Loucy (cell line): ENCODE measurements around the gene SBF2.

Experiments
- EZH2phosphoT487 ChIP-seq: fragments of 200-600 bp; IDR thresholded peaks from 2 replicates; pipeline ENCODE4 v1.6.1; 2018; ENCODE audit warnings: antibody characterized with exemption, mild to moderate bottlenecking, moderate library complexity, borderline replicate concordance
- TF ChIP-seq, protein P1 (sequence below): fragments of 200-600 bp; sonication (generic); conservative IDR thresholded peaks from 2 replicates; pipeline ENCODE4 v1.5.1; 2014; ENCODE audit warnings: mild to moderate bottlenecking, antibody characterized with exemption, low read length

DNA sequence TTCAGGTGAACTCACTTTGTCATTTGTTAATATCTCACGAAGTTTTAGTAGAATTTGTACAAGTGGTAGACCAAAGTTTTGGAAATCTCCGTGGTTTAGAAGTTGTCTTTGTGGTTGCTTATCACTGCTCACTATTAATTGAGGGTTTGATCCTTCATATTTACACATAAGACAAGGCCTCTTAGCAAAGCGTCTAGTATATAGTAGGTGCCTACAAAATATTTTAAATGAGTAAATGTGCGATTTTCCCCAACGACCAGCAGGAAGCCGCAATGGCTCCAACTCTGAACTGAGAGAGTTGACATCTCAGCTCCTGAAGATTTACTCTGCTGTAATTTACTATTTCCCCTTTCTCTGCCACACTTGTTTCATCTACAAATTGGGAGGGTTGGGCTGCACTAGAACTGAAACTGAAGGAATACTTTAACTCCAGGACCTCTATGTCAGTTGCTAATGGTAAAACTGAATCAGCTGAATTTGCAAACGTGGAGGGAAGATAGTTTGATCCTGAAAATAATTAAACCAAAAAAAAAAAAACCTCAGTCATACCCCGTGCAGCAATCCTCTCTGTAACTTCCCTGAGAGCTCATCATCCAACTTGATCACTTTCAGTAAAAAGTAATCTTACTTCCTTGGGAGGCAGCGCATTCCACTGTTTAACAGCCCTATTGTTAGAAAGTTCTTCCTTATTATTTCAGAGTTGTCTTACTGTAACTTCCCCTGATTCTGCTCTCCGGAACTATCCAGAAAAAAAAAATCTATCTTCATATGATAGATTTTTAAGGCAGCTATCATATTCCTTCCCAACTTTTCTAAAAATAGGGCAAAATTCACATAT is 1.3 kb upstream of the SBF2 start:
- TF ChIP-seq, protein P1, sequence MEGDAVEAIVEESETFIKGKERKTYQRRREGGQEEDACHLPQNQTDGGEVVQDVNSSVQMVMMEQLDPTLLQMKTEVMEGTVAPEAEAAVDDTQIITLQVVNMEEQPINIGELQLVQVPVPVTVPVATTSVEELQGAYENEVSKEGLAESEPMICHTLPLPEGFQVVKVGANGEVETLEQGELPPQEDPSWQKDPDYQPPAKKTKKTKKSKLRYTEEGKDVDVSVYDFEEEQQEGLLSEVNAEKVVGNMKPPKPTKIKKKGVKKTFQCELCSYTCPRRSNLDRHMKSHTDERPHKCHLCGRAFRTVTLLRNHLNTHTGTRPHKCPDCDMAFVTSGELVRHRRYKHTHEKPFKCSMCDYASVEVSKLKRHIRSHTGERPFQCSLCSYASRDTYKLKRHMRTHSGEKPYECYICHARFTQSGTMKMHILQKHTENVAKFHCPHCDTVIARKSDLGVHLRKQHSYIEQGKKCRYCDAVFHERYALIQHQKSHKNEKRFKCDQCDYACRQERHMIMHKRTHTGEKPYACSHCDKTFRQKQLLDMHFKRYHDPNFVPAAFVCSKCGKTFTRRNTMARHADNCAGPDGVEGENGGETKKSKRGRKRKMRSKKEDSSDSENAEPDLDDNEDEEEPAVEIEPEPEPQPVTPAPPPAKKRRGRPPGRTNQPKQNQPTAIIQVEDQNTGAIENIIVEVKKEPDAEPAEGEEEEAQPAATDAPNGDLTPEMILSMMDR: no peak
- TF ChIP-seq EZH2phosphoT487: no peak
